ENCODE results near the gene SNORC. TPM values are rescaled to one million over a fixed set of nuclear protein-coding genes. Genes with fewer than 3 reads are reported as not detected.

Gene SNORC
- total RNA-seq, 1 experiment from 2014 or later = 3.4 TPM

DNA sequence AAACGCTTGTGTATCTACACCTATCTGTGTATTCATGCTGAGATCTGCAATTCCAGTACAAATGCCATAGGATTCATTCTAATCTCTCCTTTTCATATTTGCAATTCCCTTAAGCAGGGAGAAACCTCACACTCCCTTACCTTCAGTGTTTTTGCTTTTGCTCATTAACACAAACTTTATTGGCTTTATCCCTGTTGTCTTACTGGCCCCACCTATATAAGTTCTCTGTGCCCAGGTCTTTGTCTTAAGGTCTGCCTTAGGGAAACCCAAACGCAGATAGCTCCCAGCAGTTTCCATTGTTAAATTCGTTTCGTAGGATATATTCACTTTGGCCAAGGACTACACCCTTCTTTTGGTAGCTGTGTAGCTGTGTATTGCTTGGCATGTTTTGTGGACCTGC lies 4.0 kb upstream of the SNORC start:
- CTCF ChIA-PET = interaction anchor here (0.9 kb wide), 1 partner anchor 385 kb away, joined by 3 read pairs; the partner anchor contains the start of gene ATG16L1
- Mint-ChIP-seq H3K27ac (no peak overlapping the region), H3K9me3 (no peaks in the 10 kb centered on the region), H3K27me3 (ENCODE audit: low read depth) (no peaks in the 10 kb centered on the region; the same call in 1 of the 2 replicates), H3K4me3 (no peak overlapping the region), H3K4me1 (peaks cover 4% of the 10 kb centered on the region; the same call in 1 of the 2 replicates), H3K36me3 (no peaks in the 10 kb centered on the region)
- no peak for TF ChIP-seq ZMAT4 (CRISPR knock-in tag; IDR thresholded peaks at IDR 0.05)
- TF ChIP-seq, protein P1, sequence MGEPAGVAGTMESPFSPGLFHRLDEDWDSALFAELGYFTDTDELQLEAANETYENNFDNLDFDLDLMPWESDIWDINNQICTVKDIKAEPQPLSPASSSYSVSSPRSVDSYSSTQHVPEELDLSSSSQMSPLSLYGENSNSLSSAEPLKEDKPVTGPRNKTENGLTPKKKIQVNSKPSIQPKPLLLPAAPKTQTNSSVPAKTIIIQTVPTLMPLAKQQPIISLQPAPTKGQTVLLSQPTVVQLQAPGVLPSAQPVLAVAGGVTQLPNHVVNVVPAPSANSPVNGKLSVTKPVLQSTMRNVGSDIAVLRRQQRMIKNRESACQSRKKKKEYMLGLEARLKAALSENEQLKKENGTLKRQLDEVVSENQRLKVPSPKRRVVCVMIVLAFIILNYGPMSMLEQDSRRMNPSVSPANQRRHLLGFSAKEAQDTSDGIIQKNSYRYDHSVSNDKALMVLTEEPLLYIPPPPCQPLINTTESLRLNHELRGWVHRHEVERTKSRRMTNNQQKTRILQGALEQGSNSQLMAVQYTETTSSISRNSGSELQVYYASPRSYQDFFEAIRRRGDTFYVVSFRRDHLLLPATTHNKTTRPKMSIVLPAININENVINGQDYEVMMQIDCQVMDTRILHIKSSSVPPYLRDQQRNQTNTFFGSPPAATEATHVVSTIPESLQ (CRISPR knock-in tag; IDR thresholded peaks at IDR 0.05) = no peak
- no peak for TF ChIP-seq FOXP1 (CRISPR knock-in tag; IDR thresholded peaks at IDR 0.05; ENCODE audit: borderline replicate concordance)
- no peak for TF ChIP-seq TEAD4 (CRISPR knock-in tag; IDR thresholded peaks at IDR 0.05)
- TF ChIP-seq NR3C1 (CRISPR knock-in tag; conservative IDR thresholded peaks at IDR 0.05; ENCODE audit: low read depth) = no peak
- TF ChIP-seq, protein P2, sequence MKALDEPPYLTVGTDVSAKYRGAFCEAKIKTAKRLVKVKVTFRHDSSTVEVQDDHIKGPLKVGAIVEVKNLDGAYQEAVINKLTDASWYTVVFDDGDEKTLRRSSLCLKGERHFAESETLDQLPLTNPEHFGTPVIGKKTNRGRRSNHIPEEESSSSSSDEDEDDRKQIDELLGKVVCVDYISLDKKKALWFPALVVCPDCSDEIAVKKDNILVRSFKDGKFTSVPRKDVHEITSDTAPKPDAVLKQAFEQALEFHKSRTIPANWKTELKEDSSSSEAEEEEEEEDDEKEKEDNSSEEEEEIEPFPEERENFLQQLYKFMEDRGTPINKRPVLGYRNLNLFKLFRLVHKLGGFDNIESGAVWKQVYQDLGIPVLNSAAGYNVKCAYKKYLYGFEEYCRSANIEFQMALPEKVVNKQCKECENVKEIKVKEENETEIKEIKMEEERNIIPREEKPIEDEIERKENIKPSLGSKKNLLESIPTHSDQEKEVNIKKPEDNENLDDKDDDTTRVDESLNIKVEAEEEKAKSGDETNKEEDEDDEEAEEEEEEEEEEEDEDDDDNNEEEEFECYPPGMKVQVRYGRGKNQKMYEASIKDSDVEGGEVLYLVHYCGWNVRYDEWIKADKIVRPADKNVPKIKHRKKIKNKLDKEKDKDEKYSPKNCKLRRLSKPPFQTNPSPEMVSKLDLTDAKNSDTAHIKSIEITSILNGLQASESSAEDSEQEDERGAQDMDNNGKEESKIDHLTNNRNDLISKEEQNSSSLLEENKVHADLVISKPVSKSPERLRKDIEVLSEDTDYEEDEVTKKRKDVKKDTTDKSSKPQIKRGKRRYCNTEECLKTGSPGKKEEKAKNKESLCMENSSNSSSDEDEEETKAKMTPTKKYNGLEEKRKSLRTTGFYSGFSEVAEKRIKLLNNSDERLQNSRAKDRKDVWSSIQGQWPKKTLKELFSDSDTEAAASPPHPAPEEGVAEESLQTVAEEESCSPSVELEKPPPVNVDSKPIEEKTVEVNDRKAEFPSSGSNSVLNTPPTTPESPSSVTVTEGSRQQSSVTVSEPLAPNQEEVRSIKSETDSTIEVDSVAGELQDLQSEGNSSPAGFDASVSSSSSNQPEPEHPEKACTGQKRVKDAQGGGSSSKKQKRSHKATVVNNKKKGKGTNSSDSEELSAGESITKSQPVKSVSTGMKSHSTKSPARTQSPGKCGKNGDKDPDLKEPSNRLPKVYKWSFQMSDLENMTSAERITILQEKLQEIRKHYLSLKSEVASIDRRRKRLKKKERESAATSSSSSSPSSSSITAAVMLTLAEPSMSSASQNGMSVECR (CRISPR knock-in tag; IDR thresholded peaks at IDR 0.05; ENCODE audit: borderline replicate concordance) = no peak
- TF ChIP-seq ETV6 (CRISPR knock-in tag; IDR thresholded peaks at IDR 0.05) = no peak
- no peak for TF ChIP-seq ATF1 (CRISPR knock-in tag; IDR thresholded peaks at IDR 0.05)
- TF ChIP-seq, protein P3, sequence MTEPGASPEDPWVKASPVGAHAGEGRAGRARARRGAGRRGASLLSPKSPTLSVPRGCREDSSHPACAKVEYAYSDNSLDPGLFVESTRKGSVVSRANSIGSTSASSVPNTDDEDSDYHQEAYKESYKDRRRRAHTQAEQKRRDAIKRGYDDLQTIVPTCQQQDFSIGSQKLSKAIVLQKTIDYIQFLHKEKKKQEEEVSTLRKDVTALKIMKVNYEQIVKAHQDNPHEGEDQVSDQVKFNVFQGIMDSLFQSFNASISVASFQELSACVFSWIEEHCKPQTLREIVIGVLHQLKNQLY (CRISPR knock-in tag; IDR thresholded peaks at IDR 0.05) = no peak
- TF ChIP-seq FOXP4 (CRISPR knock-in tag; IDR thresholded peaks at IDR 0.05) = no peak
- no peak for TF ChIP-seq JUN (CRISPR knock-in tag; IDR thresholded peaks at IDR 0.05)
- TF ChIP-seq RORB (CRISPR knock-in tag; IDR thresholded peaks at IDR 0.05) = no peak
- no peak for TF ChIP-seq ZNF138 (CRISPR knock-in tag; conservative IDR thresholded peaks at IDR 0.05)
- TF ChIP-seq ZNF121 (CRISPR knock-in tag; IDR thresholded peaks at IDR 0.05) = no peak
- no peak for TF ChIP-seq GTF2I (CRISPR knock-in tag; conservative IDR thresholded peaks at IDR 0.05)
- TF ChIP-seq ZBTB21 (CRISPR knock-in tag; IDR thresholded peaks at IDR 0.05; ENCODE audit: borderline replicate concordance) = no peak
- TF ChIP-seq, protein P4, sequence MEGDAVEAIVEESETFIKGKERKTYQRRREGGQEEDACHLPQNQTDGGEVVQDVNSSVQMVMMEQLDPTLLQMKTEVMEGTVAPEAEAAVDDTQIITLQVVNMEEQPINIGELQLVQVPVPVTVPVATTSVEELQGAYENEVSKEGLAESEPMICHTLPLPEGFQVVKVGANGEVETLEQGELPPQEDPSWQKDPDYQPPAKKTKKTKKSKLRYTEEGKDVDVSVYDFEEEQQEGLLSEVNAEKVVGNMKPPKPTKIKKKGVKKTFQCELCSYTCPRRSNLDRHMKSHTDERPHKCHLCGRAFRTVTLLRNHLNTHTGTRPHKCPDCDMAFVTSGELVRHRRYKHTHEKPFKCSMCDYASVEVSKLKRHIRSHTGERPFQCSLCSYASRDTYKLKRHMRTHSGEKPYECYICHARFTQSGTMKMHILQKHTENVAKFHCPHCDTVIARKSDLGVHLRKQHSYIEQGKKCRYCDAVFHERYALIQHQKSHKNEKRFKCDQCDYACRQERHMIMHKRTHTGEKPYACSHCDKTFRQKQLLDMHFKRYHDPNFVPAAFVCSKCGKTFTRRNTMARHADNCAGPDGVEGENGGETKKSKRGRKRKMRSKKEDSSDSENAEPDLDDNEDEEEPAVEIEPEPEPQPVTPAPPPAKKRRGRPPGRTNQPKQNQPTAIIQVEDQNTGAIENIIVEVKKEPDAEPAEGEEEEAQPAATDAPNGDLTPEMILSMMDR (IDR thresholded peaks at IDR 0.05) = no peak
- no peak for DNase-seq (ENCODE audit: low spot score)
- POLR2A ChIA-PET = no interaction called here
- no peak for ATAC-seq
